Stimulated activated CD8-positive, alpha-beta memory T cell treated with anti-CD3 and anti-CD28 coated beads, Interleukin-15, amount 100 ng/mL, for 48 hours (primary cell): ENCODE results near the gene POLN.
"Not testable (repeated sequence)": the region's sequence is repeated elsewhere in the genome, so short reads cannot be mapped to it uniquely, and the experiment has no call there.

Experiments
- DNase-seq, 2 donors: peaks; one replicate each; pipeline ENCODE4 v3.0.0-alpha.2; 2020; ENCODE audit warnings: low read depth in 2 of 2

Gene POLN

GRCh38 chr4:2042204-2042946 is 199.5 kb downstream of the POLN start:
- DNase-seq: no peak

- DNase-seq: peak; percentile 79 to 83
Observed at GRCh38 chr4:2041239-2042130, 200.4 kb downstream of the POLN start.

GRCh38 chr4:2040391-2041238 is 201.3 kb downstream of the POLN start:
- no peak for DNase-seq

- no peak for DNase-seq
Observed at GRCh38 chr4:2036866-2037265, 205.1 kb downstream of the POLN start.

- no peak for DNase-seq
Observed at GRCh38 chr4:2036327-2036726, 205.6 kb downstream of the POLN start.

GRCh38 chr4:2031161-2031560 is 210.8 kb downstream of the POLN start:
- not testable (repeated sequence) for DNase-seq

- DNase-seq: not testable (repeated sequence)
Observed at GRCh38 chr4:2027120-2027519, 214.8 kb downstream of the POLN start.

GRCh38 chr4:2025817-2026216 is 216.1 kb downstream of the POLN start:
- no peak for DNase-seq

- no peak for DNase-seq
Observed at GRCh38 chr4:2024683-2025082, 217.2 kb downstream of the POLN start.
